ENCODE results near the gene ZNF565. TPM values are rescaled to one million over a fixed set of nuclear protein-coding genes. Genes with fewer than 3 reads are reported as not detected.
A peak's percentile ranks its signal among the peaks of the same experiment; 100 is the strongest.

Gene ZNF565
- 4.4 TPM for total RNA-seq
- long read RNA-seq, partial matches to known transcripts = 0 of 10 reads
- long read RNA-seq, other reads (novel, unspliced or antisense) = 7 of 10 reads

GRCh38 chr19:36214386-36215275 lies at the start of gene ZNF565, which contains the start of gene ZNF146:
ZNF565 (minus strand) TSS chr19:36214665; CDS start chr19:36201985, 12,680 bp downstream.
ZNF146 (plus strand) TSS chr19:36215106; CDS start chr19:36236441, 21,335 bp downstream.
- peak; percentile 31 for TF ChIP-seq CTCF (IDR thresholded peaks at IDR 0.05; ENCODE audit: borderline replicate concordance)

GRCh38 chr19:36259211-36259610 lies 44.7 kb upstream of the ZNF565 start:
- H3K4me3 ChIP-seq = no peak overlapping the region
- H3K27ac ChIP-seq (replicated peaks) = no peak overlapping the region
- no peaks in the 10 kb centered on the region for H3K27me3 ChIP-seq (ENCODE audit: low read depth)
- H3K4me1 ChIP-seq = peaks cover 9% of the 10 kb centered on the region
- no peak for DNase-seq
- no peaks in the 10 kb centered on the region for H3K36me3 ChIP-seq
- intact Hi-C loops (cut with micrococcal nuclease) = no loop called here
- H3K9me3 ChIP-seq (replicated peaks) = no peaks in the 10 kb centered on the region
- TF ChIP-seq CTCF (IDR thresholded peaks at IDR 0.05; ENCODE audit: borderline replicate concordance) = no peak

More at GRCh38 chr19:36214386-36215275, at the start of gene ZNF565, which contains the start of gene ZNF146:
- H3K36me3 ChIP-seq = peaks cover 5% of the 10 kb centered on the region
- intact Hi-C loops (cut with micrococcal nuclease) = no loop called here
- H3K9me3 ChIP-seq (replicated peaks) = no peaks in the 10 kb centered on the region
- peak within 1 kb of the TSS; percentile 97 for H3K27ac ChIP-seq (replicated peaks)
- peak within 1 kb of the TSS; percentile 97 for H3K4me3 ChIP-seq
- DNase-seq = peak; percentile 96
- H3K27me3 ChIP-seq (ENCODE audit: low read depth) = no peaks in the 10 kb centered on the region
- H3K4me1 ChIP-seq = peaks cover 50% of the 10 kb centered on the region

- H3K36me3 ChIP-seq = no peaks in the 10 kb centered on the region
These were observed 43.8 kb upstream of the ZNF565 start for GRCh38 chr19:36258028-36258875.

GRCh38 chr19:36257520-36257876 lies 43.0 kb upstream of the ZNF565 start:
- no peak for TF ChIP-seq CTCF (IDR thresholded peaks at IDR 0.05; ENCODE audit: borderline replicate concordance)
- Histone ChIP-seq H3K4me1 (peaks cover 9% of the 10 kb centered on the region), H3K4me3 (peak overlapping the region; percentile 77), H3K27ac (replicated peaks) (no peak overlapping the region), H3K36me3 (no peaks in the 10 kb centered on the region), H3K27me3 (ENCODE audit: low read depth) (no peaks in the 10 kb centered on the region), H3K9me3 (replicated peaks) (no peaks in the 10 kb centered on the region)
- DNase-seq = peak; percentile 47
- intact Hi-C loops (cut with micrococcal nuclease) = no loop called here

More at GRCh38 chr19:36258028-36258875, 43.8 kb upstream of the ZNF565 start:
- no peak for TF ChIP-seq CTCF (IDR thresholded peaks at IDR 0.05; ENCODE audit: borderline replicate concordance)
- DNase-seq = no peak
- Histone ChIP-seq H3K27ac (replicated peaks) (no peak overlapping the region), H3K4me1 (peaks cover 9% of the 10 kb centered on the region), H3K9me3 (replicated peaks) (no peaks in the 10 kb centered on the region), H3K27me3 (ENCODE audit: low read depth) (no peaks in the 10 kb centered on the region), H3K4me3 (peak overlapping the region; percentile 77)
- intact Hi-C loops (cut with micrococcal nuclease) = no loop called here

- intact Hi-C loops (cut with micrococcal nuclease) = no loop called here
- no peak for TF ChIP-seq CTCF (IDR thresholded peaks at IDR 0.05; ENCODE audit: borderline replicate concordance)
- H3K27me3 ChIP-seq (ENCODE audit: low read depth) = no peaks in the 10 kb centered on the region
- peak overlapping the region; percentile 77 for H3K4me3 ChIP-seq
- peaks cover 9% of the 10 kb centered on the region for H3K4me1 ChIP-seq
- H3K36me3 ChIP-seq = no peaks in the 10 kb centered on the region
- H3K9me3 ChIP-seq (replicated peaks) = no peaks in the 10 kb centered on the region
- no peak for DNase-seq
- no peak overlapping the region for H3K27ac ChIP-seq (replicated peaks)
These were observed 42.5 kb upstream of the ZNF565 start for GRCh38 chr19:36256853-36257519.
